ENCODE measurements around the gene LDLRAD4.

DNA sequence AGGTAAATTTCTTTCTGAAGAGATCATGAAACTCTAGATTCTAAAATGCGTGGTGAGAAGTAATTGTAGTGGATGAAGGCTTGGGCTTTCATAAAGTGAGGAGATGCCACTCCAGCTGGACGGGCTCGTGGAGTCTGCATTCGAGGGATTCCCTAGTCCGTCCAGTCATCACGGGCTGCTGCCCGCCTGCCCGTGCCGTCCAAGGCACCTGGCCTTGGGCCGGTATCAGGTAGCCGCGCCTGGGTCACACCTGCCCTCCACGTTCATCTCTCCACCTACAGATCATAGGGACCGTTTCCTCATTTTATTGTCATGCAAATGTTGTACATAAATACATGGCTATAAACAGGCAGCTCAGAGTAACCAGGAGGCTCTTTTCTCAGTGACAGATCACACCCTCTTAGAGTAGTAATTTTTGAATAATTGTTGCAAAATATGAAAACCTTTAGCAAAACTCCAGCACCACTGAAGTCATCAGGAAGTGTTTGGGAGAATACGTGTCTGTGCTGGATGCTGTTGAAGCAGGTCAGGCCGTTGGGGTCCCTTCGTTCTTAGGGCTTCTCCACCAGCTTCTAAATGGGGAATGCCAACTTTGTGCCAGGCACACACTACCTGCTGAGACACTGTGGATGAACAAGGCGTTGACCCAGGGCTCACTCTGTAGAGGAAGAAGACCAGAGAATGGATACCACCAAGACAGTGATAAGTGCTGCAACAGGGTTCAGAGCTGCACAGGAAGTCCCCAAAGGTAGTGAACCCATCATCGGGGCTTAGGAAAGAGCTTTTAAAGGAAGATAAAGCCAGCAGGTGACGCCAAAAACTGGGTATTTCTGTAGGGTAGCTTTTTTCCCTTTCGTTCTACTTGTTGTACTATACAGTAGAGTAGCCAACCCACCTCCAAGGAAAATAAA is 395.3 kb downstream of the LDLRAD4 start:
- TF ChIP-seq, protein P1, sequence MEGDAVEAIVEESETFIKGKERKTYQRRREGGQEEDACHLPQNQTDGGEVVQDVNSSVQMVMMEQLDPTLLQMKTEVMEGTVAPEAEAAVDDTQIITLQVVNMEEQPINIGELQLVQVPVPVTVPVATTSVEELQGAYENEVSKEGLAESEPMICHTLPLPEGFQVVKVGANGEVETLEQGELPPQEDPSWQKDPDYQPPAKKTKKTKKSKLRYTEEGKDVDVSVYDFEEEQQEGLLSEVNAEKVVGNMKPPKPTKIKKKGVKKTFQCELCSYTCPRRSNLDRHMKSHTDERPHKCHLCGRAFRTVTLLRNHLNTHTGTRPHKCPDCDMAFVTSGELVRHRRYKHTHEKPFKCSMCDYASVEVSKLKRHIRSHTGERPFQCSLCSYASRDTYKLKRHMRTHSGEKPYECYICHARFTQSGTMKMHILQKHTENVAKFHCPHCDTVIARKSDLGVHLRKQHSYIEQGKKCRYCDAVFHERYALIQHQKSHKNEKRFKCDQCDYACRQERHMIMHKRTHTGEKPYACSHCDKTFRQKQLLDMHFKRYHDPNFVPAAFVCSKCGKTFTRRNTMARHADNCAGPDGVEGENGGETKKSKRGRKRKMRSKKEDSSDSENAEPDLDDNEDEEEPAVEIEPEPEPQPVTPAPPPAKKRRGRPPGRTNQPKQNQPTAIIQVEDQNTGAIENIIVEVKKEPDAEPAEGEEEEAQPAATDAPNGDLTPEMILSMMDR (conservative IDR thresholded peaks at IDR 0.05; ENCODE audit: low read depth in 2 of 2): no peak
- no peak for TF ChIP-seq EZH2 (IDR thresholded peaks at IDR 0.05; ENCODE audit: low read depth, unreplicated experiment)
- no peak for TF ChIP-seq EZH2phosphoT487 (IDR thresholded peaks at IDR 0.05; ENCODE audit: unreplicated experiment)

Measured in GM23338 (cell line).